Measurements from ENCODE around the gene BMAL1.

The BMAL1 gene

GRCh38 chr11:13347901-13348300, 70.3 kb downstream of the BMAL1 start:
- DNase-seq = no peak

DNA sequence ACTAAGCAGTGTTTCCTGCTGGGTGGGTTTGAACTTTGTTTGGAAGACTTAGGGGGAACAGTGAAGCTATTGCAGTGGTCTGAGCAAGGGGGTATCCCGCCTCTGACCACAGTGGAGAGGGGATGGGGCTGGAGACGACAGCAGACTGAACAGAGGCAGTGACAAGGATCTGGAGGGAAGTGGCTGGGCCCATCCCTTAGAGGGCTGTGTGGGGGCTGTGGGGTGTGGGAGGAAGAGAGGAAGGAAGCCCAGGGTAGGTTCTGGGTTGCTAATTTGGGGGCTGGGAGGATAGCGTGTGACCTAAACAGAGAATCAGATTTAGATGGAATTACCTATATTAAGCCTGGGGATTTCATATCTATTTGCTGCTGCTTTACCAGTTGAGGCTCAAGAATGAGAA, 70.7 kb downstream of the BMAL1 start:
- no peak for DNase-seq

GRCh38 chr11:13349046-13349445, 71.5 kb downstream of the BMAL1 start:
- DNase-seq = no peak

- DNase-seq = no peak
These were observed 72.0 kb downstream of the BMAL1 start for GRCh38 chr11:13349581-13349980.

- no peak for DNase-seq
These were observed 75.1 kb downstream of the BMAL1 start for GRCh38 chr11:13352711-13353110.

GRCh38 chr11:13354335-13354734, 76.7 kb downstream of the BMAL1 start:
- no peak for DNase-seq

- DNase-seq = no peak
These were observed 77.6 kb downstream of the BMAL1 start for GRCh38 chr11:13355191-13355590.

- DNase-seq = no peak
These were observed 79.6 kb downstream of the BMAL1 start for GRCh38 chr11:13357232-13357631.

DNA sequence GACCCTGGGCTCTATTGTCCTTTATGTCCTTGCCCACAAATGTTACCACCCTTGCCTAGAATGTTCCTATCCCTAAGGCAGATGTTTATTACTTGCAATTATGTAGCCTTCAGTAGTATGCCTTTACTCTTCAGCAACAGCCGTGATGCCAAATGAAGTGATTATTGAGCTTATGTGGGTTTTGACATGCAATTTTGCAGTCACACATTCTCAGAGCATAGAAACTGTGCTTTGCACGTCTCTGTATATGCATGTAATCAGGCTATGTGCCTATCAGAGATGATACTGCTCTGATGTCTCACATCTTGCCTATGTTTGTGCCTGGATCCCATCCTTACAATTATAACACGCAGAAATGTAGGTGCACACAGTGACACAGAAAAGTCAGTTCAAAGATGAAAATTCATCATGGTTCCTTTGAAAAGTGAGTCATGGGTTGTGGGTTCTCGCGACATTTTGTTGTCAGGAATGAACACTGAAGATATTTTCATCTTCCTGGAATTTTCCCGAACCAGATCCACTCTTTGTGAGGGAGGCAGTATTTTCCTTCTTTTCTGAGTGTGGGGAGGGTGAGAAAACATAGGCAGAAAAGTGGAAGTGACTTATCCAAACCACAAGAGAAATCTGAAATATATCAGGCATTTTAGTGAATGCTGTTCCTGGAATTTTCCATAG, 81.1 kb downstream of the BMAL1 start:
- DNase-seq = no peak

GRCh38 chr11:13362596-13363109, 85.1 kb downstream of the BMAL1 start:
- no peak for DNase-seq

DNA sequence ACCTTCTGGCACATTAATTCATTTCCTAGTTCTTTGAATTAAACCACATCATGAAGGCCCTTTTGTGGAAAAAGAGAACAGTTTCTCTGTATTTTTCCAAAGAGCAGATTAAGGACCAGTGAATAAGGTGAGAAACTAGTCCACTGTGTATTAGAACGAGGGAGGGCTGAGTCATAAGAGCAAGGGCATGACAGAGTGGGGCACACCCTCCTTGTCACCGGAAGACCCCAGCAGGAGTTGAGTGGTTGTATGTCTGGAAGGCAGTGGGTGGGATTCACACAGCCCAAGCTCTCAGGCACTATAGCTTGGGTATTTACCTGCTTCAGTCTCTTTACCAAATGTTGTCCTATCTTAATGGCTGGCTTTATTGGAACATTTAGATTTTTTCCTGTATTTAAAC, 86.8 kb downstream of the BMAL1 start:
- no peak for DNase-seq

DNA sequence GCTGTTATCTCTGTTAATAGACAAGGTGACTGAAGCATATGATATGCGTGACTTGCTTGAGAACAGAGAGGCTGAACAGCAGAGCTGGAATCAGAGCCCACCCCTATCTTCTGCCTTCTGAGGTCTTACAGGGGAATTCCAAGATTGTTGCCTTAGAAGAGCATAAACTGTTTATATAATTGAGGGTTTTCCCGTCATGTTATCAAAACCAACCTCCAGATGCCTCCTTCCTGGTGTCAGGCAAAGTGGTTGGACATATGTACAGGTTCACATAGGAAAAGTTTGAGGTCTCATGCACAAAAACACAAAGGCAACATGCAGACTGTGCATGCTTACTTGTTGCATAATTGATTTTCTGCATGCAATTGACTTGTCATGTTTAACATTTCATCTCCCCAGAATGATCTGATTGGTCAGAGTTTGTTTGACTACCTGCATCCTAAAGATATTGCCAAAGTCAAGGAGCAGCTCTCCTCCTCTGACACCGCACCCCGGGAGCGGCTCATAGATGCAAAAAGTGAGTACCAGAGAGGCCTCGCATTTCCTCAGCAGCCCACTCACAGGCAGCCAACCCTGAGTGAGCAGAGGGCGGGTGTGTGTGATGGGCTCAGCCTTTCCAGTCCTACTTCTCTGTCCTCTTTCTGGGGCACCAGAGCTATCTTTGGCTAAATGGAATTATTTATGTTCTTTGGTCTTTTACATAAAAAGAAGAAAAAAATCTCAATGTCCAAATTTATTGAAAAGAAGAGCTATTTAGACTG, 88.9 kb downstream of the BMAL1 start:
- DNase-seq = no peak

GRCh38 chr11:13367115-13367514, 89.5 kb downstream of the BMAL1 start:
- no peak for DNase-seq

DNA sequence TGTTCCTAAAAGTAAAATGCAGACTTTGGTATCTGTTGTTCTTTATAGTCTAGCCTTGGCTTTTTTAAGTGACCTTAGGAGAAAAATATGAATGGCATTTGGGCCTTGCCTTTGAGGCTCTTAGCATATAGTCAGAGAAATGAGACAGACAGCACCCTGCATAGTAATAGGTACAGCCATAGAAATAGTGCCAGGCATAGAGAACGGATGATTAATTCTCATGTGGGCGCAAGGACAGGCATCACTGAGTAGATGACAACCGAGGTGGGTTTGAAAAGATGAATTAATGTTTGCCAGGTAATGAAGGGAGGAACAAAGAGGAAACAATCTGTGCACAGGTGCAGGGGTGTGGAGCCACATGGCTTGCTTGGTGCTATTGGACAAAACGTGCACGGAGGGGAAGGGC, 90.5 kb downstream of the BMAL1 start:
- no peak for DNase-seq

- DNase-seq = no peak
These were observed 95.6 kb downstream of the BMAL1 start for GRCh38 chr11:13373216-13373615.

GRCh38 chr11:13375798-13376197, 98.2 kb downstream of the BMAL1 start:
- DNase-seq = no peak

- DNase-seq = no peak
These were observed 98.8 kb downstream of the BMAL1 start for GRCh38 chr11:13376402-13376801.

DNA sequence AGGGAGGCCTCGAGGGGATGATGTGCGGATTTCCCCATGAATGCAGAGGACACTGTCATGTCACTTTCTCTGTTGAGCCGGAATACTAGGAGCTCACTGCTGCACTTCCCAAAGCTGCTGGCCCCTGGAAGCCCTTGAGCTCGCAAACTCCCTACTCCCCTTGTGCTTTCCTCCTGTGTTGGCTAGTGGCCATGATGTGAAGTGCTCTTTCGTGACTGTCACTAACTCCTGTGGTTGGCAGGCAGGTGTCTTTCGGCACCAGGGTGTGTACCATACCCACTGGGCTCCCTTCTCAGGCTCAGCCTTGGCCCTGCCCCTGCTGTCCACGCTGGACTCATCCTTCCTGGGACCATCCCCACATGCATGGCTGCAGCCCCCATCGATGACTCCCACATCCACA, 99.2 kb downstream of the BMAL1 start:
- no peak for DNase-seq

DNA sequence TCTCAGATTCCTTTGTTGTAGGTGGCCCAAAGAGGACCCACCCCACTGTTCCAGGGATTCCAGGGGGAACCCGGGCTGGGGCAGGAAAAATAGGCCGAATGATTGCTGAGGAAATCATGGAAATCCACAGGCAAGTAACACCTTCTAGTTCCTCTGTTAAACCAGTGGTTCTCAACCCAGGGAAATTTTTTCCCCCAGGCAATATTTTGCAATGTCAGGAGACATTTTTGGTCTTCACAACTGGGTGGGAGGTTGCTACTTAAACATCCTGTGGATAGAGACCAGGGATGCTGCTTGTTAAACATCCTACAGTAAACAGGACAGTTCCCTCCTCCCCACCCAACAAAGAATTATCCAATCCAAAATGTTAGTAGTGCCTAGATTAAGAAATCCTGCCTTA, 100.7 kb downstream of the BMAL1 start:
- DNase-seq = no peak

DNA sequence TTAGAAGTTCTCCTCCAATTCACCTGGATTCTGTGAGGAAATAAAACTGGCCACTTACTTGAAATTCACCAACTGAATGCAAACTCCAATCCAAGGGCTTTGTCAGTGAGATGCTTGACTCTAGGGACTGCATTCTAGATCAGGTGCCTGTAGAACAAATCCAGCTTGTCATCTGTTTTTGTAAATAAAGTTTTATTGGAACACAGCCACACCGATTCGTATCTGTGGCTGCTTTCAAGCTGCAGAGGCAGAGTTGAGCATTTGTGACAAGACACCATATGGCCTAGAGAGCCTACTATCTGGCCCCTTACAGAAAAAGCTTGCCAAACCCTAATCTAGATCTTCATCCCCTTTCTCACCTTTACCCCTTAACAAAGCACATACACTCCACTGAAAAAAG, 103.1 kb downstream of the BMAL1 start:
- DNase-seq = no peak

DNA sequence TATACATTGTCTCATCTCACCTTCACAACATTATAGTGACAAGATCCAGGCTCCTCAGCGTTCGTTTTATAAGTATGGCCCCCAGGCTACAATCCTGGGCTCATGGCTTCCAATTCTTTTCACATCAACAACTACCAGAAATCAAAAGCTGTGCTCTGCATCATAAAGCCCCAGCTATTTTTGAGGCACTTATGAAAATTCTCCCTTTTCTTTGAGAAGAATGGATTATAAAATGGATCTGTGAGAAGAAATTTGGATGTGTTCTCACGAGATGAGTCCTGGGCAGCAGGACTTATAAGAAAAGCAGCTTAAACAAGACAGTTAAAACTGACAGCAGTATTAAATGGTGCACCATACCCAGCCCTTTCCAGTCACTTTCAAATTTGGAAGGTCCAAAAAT, 105.2 kb downstream of the BMAL1 start:
- no peak for DNase-seq

DNA sequence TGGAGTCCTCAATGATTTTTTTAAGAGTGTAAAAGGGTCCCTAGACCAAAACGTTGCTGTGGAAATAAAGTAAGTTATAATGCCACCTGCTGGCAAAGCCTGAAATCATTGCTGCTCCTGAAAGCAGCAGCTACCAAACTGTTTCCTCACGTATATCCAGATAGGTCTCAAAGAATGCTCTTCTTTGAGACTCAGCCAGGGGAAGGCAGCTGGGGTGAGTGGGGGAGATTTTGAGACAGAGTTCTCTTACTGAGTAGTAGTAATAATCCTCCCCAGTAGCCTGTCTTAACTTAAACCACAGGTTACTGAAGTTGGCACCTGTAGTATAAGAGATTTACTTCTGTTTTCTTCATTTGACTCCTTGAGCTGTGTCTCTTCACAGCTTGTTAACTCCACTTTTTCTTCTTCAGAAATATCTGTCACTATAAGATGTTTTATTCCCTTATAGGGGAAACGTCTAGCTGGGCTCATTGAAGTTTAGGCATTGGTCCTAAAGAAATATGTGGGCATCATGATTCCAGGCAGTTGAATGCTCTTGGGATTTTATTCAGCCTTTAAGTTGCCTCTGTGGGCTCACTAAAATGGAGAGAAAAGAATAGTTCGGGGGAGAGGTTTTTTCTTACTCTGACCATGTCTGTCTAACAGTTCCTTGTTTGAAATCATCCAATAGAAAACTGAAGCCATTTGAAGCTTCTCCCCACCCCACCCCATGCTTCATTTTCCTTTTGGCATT, 107.5 kb downstream of the BMAL1 start:
- DNase-seq = no peak

- no peak for DNase-seq
These were observed 109.0 kb downstream of the BMAL1 start for GRCh38 chr11:13386567-13386966.

DNA sequence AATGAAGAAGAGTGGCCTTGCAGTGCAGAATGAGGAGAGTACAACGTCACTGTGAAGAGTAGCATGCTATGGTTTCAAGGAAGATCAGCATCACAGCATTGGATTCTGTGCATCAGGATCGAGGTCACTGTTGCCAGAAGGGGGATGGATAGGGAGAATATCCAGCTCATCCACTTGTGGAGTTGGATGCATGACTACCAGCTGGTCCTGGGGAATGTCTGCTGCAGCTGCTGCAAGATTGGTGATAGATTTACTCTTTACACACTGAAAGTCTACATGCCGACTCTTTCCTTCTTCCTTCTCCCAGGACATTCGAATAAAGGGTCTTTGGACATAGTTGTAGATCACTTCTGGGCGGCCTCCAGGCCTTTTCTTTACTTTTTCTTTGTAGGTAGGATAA, 111.2 kb downstream of the BMAL1 start:
- DNase-seq = no peak

Measured in NCI-H2171 (cell line).